Loucy (cell line): Measurements from ENCODE around the gene B4GALNT4.

ENCODE experiments used
- H2AFZ ChIP-seq: fragments of 200-600 bp; sonication (generic); 2 replicates; pipeline ENCODE4 v1.6.0; 2016; ENCODE audit warnings: antibody characterized with exemption, mild to moderate bottlenecking, low read length, moderate library complexity
- H3F3A ChIP-seq: fragments of 200-600 bp; 2 replicates; pipeline ENCODE4 v1.6.0; 2016; ENCODE audit warnings: antibody characterized with exemption, low read depth, mild to moderate bottlenecking
- H3K27me3 ChIP-seq: fragments of 200-600 bp; sonication (generic); 2 replicates; pipeline ENCODE4 v1.6.1; 2014; ENCODE audit warnings: low read length, mild to moderate bottlenecking; ENCODE audit not compliant: insufficient read depth, poor library complexity, severe bottlenecking
- H3K36me3 ChIP-seq: fragments of 200-600 bp; sonication (generic); 2 replicates; pipeline ENCODE4 v1.6.1; 2016; ENCODE audit warnings: low read length; ENCODE audit not compliant: insufficient read depth
- H3K4me1 ChIP-seq: fragments of 200-600 bp; sonication (generic); 2 replicates; pipeline ENCODE4 v1.5.1; 2014; ENCODE audit warnings: low read length, mild to moderate bottlenecking; ENCODE audit not compliant: insufficient read depth, poor library complexity, severe bottlenecking
- H3K4me2 ChIP-seq: fragments of 200-600 bp; sonication (generic); 2 replicates; pipeline ENCODE4 v1.6.0; 2014; ENCODE audit warnings: antibody characterized with exemption, low read length, low read depth, mild to moderate bottlenecking; ENCODE audit not compliant: poor library complexity, severe bottlenecking
- H3K4me3 ChIP-seq: fragments of 200-600 bp; sonication (generic); 2 replicates; pipeline ENCODE4 v1.5.1; 2014; ENCODE audit warnings: low read length, mild to moderate bottlenecking, mixed read lengths; ENCODE audit not compliant: poor library complexity, severe bottlenecking
- H3K79me2 ChIP-seq: fragments of 200-600 bp; sonication (generic); 2 replicates; pipeline ENCODE4 v1.6.1; 2014; ENCODE audit warnings: low read length; ENCODE audit not compliant: insufficient read depth
- H3K9ac ChIP-seq: fragments of 200-600 bp; sonication (generic); 2 replicates; pipeline ENCODE4 v1.6.0; 2014; ENCODE audit warnings: mild to moderate bottlenecking, low read depth, low read length, moderate library complexity; ENCODE audit not compliant: poor library complexity, severe bottlenecking
- H3K9me2 ChIP-seq: fragments of 200-600 bp; sonication (generic); replicated peaks from 2 replicates; pipeline ENCODE4 v1.6.1; 2016; ENCODE audit warnings: low read depth, low read length, mixed read lengths
- H3K9me3 ChIP-seq: fragments of 200-600 bp; sonication (generic); 2 replicates; pipeline ENCODE4 v1.6.1; 2014; ENCODE audit warnings: mild to moderate bottlenecking, antibody characterized with exemption, low read length, low read depth; ENCODE audit not compliant: insufficient read depth
- H4K20me1 ChIP-seq: fragments of 200-600 bp; sonication (generic); 2 replicates; pipeline ENCODE4 v1.6.0; 2014; ENCODE audit warnings: antibody characterized with exemption, low read length, mild to moderate bottlenecking; ENCODE audit not compliant: insufficient read depth, poor library complexity, severe bottlenecking
- EZH2phosphoT487 ChIP-seq: fragments of 200-600 bp; IDR thresholded peaks from 2 replicates; pipeline ENCODE4 v1.6.1; 2018; ENCODE audit warnings: antibody characterized with exemption, mild to moderate bottlenecking, moderate library complexity, borderline replicate concordance
- TF ChIP-seq, protein P1 (sequence below): fragments of 200-600 bp; sonication (generic); conservative IDR thresholded peaks from 2 replicates; pipeline ENCODE4 v1.5.1; 2014; ENCODE audit warnings: mild to moderate bottlenecking, antibody characterized with exemption, low read length

B4GALNT4 gene

DNA sequence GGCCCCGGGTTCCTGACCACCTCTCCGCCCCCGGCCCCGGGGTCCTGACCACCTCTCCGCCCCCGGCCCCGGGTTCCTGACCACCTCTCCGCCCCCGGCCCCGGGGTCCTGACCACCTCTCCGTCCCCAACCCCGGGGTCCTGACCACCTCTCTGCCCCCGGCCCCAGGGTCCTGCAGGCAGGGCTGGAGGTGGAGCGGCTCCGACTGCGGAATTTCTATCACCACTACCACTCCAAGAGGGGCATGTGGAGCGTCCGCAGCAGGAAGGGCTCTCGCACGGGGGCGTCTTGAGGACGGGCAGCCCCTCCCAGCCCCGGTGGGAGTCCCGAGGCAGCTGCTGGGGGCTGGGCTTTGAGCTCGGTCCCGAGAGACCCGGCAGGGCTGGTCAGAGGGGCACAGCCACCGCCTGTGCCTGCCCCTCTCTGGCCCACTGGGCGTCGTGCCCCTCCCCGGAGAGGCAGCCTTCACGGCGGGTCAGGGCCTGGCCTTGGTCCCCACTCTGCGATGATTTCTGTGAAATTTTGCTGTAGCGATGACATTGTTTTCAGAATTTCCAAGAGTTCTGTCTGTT lies 12.3 kb downstream of the B4GALNT4 start:
- Histone ChIP-seq H2AFZ (no peak overlapping the region), H3K4me2 (peak overlapping the region; percentile 49), H3K9ac (peak overlapping the region; percentile 59), H3K9me2 (no peaks in the 10 kb centered on the region), H3K4me1 (peaks cover 11% of the 10 kb centered on the region), H3K9me3 (peaks cover 10% of the 10 kb centered on the region; the same call in 1 of the 2 replicates), H3K79me2 (no peaks in the 10 kb centered on the region), H3K36me3 (no peaks in the 10 kb centered on the region), H3K27me3 (no peaks in the 10 kb centered on the region), H3F3A (no peaks in the 10 kb centered on the region), H3K4me3 (peak overlapping the region; percentile 36), H4K20me1 (no peaks in the 10 kb centered on the region)
- TF ChIP-seq EZH2phosphoT487: no peak

DNA sequence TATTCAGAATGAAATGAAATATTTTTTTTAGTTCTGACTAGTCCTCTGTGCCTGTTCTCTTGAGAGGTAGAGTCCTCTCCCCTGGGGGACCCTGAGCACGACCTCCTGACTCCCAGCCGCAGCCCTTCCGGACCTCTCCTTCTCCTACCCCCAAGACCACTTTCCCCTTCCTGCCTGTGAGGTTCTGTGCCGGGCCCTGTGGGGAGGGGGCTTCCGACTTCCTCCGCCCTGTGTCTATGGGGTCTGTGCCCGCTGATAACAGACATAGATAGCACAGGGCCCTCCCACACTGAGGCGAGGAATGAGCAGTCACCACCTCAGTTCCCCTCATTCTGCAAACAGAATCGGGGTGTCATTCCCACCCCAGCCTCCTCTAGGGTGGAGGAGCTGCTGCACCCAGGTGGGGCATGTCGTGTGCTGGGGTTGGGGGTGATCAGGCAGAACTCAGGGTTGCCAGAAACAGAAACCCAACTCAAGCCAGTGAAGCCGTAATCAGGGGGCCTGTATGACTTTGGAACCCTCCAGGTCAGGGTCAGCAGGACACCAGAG lies 12.9 kb downstream of the B4GALNT4 start:
- Histone ChIP-seq H3K4me2 (peak overlapping the region; percentile 49), H4K20me1 (no peaks in the 10 kb centered on the region), H3K27me3 (no peaks in the 10 kb centered on the region), H3K4me1 (peaks cover 13% of the 10 kb centered on the region), H3K9me2 (no peaks in the 10 kb centered on the region), H3F3A (no peaks in the 10 kb centered on the region), H3K36me3 (no peaks in the 10 kb centered on the region), H2AFZ (no peak overlapping the region; the same call in 1 of the 2 replicates), H3K4me3 (peak overlapping the region; percentile 36), H3K79me2 (no peaks in the 10 kb centered on the region), H3K9me3 (peaks cover 16% of the 10 kb centered on the region; the same call in 1 of the 2 replicates), H3K9ac (peak overlapping the region; percentile 59)
- TF ChIP-seq, protein P1, sequence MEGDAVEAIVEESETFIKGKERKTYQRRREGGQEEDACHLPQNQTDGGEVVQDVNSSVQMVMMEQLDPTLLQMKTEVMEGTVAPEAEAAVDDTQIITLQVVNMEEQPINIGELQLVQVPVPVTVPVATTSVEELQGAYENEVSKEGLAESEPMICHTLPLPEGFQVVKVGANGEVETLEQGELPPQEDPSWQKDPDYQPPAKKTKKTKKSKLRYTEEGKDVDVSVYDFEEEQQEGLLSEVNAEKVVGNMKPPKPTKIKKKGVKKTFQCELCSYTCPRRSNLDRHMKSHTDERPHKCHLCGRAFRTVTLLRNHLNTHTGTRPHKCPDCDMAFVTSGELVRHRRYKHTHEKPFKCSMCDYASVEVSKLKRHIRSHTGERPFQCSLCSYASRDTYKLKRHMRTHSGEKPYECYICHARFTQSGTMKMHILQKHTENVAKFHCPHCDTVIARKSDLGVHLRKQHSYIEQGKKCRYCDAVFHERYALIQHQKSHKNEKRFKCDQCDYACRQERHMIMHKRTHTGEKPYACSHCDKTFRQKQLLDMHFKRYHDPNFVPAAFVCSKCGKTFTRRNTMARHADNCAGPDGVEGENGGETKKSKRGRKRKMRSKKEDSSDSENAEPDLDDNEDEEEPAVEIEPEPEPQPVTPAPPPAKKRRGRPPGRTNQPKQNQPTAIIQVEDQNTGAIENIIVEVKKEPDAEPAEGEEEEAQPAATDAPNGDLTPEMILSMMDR: no peak
- no peak for TF ChIP-seq EZH2phosphoT487

DNA sequence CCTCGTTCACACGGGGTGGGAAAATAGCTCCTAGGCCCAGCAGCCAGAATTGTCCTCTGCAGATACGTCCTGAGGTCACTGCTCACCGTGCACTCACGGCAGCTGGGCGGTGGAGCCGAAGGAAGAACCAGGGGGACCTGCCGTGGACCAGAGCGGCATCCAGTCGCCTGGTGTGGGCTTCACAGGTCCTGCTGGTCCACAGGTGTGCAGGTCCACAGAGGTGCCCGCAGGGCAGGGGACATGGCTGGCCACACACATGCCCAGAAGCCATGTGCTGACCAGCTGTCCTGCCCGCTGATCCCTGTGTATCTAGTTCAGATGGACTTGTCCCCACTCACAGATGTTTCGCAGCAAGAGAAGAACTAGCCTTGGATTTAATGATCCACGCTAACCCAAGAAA lies 14.1 kb downstream of the B4GALNT4 start:
- Histone ChIP-seq H3K4me1 (peaks cover 23% of the 10 kb centered on the region), H2AFZ (no peak overlapping the region), H3K4me3 (no peak overlapping the region), H3K27me3 (no peaks in the 10 kb centered on the region), H3K9me3 (peaks cover 16% of the 10 kb centered on the region; the same call in 1 of the 2 replicates), H3K79me2 (no peaks in the 10 kb centered on the region), H4K20me1 (no peaks in the 10 kb centered on the region), H3K9me2 (no peaks in the 10 kb centered on the region), H3K4me2 (no peak overlapping the region), H3K9ac (no peak overlapping the region), H3F3A (no peaks in the 10 kb centered on the region), H3K36me3 (no peaks in the 10 kb centered on the region)
- TF ChIP-seq EZH2phosphoT487: no peak
- TF ChIP-seq, protein P1: no peak
